ENCODE measurements around the gene CAMK2G.
"Not testable (repeated sequence)": the region's sequence is repeated elsewhere in the genome, so short reads cannot be mapped to it uniquely, and the experiment has no call there.

CAMK2G gene

GRCh38 chr10:73809061-73809818 is 65.1 kb downstream of the CAMK2G start:
- DNase-seq, result no peak

DNA sequence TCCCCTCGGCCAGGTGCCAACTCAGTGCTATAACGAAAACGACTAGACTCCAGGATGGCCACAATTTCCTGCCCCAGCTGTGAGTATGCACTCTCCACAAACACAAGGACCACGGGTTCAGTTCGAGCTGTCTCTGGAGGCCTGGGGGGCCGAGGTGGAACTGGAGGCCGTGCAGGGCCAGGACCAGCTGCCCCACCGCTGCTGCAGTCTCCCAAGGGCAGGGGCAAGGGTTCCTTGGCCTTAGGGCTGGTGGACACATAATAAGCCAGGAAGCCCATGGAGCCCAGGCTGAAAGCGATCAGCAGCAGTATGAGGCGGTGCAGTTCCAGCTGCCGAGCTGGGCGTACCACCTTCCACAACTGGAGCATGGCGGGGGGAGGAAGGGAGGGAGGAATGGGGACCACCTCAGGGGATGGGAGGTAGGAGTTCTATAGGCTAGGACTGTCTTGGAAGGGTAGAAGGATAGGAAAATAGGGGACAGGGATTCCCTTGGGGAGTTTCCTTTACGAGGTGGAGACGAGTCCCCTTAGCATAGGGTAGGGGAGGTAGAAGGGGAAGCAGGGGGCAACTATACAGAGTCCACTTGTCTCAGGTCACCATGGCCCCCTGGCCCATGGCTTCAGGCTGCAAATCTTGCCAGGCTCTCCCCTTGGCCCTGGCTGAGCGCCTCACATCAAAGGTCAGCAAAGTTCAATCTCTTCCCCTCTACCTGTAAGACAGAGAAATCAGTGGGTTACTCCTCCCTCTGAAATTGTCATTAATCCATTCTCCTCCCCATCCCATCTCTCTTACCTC is 66.1 kb downstream of the CAMK2G start:
- DNase-seq, result no peak

DNA sequence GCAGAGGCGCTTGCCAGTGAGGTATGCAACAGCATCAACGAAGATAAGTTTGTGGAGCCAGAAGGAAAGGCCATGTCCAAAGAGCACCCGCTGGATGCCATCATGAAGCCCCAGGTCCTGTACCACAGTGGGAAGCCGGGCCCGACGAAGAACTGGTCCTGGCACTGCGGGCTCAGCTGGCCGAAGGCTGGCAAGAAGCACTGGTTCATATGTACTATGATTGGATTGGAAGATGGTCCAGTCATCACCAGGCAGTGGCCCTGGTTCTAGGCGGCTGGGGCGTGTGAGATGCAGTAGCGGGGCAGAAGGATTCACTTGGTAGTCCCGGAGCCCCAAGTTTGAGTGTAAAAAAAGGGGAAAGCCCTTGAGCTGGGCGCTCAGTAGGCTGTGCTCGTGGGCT is 66.9 kb downstream of the CAMK2G start:
- no peak for DNase-seq

DNA sequence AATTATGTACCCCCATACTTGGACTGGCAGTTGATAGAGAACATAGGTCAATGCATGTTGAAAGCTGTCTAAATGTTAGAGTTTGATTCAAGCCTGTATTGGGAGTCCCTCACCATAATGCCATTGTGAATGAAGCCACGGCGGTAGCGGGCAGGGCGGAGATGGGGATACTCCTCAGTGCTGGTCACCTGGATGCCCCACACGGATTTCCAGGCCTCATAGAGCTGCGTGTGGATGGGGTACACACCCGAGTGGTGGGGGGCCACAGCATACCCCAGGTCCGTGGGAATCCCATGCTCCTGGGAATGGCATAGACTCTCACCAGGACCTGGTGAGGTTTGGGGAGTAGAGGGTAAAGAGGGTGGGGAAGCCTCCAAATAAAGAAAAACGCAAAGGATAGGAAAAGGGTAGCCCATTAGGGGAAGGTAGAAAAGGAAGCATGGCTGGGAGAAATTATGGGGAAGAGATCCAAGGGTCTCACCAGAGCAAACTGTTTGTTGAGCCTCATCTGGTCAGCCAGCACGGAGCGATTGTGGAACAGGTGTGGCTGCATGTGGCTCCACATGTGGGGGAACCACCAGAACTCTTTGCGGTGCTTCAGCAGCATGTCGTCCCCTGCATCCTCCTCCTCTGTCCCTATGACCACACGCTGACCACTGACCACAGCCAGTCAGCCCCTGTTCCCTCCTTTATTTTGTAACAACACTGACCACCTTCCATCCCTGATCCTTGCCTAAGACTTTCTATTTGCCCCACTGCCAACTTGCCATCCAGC is 68.0 kb downstream of the CAMK2G start:
- no peak for DNase-seq

GRCh38 chr10:73803680-73804286 is 70.6 kb downstream of the CAMK2G start:
- DNase-seq, result no peak

GRCh38 chr10:73802276-73802991 is 71.9 kb downstream of the CAMK2G start:
- no peak for DNase-seq

- no peak for DNase-seq
Measured at GRCh38 chr10:73801253-73801590, 73.1 kb downstream of the CAMK2G start.

DNA sequence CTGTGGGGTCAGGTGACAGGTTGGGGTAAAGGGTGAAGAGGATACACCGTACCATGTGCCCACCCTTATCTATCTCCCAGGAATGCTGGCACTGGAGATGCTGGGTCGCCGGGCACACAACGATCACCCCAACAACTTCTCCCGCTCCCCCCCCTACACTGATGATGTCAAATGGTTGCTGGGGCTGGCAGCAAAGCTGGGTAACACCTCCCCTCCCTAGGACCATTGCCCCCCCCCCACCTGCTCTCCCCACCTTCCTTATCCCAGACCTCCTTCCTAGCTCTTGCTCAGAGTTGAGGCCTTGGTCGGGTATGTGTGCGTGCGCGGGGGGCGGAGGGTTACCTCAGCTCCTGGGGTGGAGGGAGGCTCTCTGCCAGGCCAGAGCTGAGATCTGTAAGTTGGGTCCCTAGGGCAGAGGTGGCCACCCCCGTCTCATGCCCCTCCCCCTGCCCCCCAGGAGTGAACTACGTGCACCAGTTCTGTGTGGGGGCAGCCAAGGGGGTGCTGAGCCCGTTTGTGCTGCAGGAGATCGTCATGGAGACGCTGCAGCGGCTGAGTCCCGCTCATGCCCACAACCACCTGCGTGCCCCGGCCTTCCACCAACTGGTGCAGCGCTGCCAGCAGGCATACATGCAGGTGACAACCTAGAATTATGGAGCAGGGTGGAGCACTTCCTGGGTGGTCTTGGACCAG is 73.6 kb downstream of the CAMK2G start:
- DNase-seq, result no peak

DNA sequence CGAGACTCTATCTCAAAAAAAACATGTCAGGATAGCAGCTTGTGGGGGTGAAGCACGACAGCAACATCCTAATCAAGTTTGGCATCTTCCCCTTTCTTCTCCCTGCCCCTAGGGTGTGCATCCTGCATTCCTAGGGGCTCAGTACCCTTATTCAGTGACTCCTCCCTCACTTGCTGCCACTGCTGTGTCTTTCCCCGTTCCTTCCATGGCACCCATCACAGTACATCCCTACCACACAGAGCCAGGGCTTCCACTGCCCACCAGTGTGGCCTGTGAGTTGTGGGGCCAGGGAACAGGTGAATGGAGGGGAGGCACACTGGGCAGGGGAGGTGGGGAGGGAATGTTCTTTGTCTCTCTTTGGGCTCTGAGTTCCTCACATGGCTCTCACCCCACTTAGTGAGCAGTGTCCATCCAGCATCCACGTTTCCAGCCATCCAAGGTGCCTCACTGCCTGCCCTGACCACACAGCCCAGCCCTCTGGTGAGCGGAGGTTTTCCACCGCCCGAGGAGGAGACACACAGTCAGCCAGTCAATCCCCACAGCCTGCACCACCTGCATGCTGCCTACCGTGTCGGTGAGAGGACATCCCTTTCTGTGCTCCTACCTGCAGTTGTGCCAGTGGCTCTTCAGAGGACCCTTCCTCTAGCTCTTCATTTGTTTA is 74.3 kb downstream of the CAMK2G start:
- no peak for DNase-seq

- no peak for DNase-seq
Measured at GRCh38 chr10:73798927-73799560, 75.3 kb downstream of the CAMK2G start.

DNA sequence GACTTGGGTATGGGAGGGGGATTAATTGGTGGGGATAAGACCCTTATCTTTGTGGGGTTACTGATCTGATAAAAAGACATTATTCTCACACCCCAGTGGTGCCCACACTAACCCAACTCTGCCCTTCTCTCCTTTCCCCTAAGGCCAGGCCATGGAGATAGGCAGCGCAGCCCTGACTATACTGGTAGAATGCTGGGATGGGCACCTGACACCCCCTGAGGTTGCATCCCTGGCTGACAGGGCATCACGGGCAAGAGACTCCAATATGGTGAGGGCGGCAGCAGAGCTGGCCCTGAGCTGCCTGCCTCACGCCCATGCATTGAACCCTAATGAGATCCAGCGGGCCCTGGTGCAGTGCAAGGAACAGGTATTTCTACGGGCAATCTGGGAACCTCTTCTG is 76.3 kb downstream of the CAMK2G start:
- no peak for DNase-seq

- no peak for DNase-seq
Measured at GRCh38 chr10:73797324-73798025, 76.9 kb downstream of the CAMK2G start.

DNA sequence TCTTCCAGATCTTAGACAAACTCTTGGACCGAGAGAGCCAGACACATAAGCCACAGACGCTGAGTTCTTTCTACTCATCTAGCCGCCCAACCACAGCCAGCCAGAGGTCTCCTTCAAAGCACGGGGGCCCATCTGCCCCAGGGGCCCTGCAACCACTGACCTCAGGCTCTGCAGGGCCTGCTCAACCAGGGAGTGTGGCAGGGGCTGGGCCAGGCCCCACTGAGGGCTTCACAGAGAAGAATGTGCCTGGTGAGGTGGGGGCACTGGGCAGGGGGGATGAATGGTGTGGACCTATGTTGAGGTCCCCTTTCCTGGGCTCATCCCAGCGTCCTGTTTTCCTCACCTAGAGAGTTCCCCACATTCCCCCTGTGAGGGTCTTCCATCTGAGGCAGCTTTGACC is 77.6 kb downstream of the CAMK2G start:
- DNase-seq, result no peak

- not testable (repeated sequence) for DNase-seq
Measured at GRCh38 chr10:73796035-73796434, 78.3 kb downstream of the CAMK2G start.

GRCh38 chr10:73795491-73795890 is 78.9 kb downstream of the CAMK2G start:
- not testable (repeated sequence) for DNase-seq

- no peak for DNase-seq
Measured at GRCh38 chr10:73793456-73793855, 80.9 kb downstream of the CAMK2G start.

DNA sequence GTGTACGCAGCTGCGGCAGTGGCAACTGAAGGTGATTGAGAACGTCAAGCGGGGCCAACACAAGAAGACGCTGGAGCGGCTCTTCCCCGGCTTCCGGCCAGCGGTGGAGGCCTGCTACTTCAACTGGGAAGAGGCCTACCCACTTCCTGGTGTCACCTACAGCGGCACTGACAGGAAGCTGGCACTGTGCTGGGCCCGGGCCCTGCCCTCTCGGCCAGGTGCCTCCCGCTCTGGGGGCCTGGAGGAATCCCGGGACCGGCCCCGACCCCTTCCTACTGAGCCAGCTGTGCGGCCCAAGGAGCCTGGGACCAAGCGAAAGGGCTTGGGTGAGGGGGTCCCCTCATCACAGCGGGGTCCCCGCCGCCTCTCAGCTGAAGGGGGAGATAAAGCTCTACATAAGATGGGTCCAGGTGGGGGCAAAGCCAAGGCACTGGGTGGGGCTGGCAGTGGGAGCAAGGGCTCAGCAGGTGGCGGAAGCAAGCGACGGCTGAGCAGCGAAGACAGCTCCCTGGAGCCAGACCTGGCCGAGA is 82.4 kb downstream of the CAMK2G start:
- DNase-seq, result no peak

DNA sequence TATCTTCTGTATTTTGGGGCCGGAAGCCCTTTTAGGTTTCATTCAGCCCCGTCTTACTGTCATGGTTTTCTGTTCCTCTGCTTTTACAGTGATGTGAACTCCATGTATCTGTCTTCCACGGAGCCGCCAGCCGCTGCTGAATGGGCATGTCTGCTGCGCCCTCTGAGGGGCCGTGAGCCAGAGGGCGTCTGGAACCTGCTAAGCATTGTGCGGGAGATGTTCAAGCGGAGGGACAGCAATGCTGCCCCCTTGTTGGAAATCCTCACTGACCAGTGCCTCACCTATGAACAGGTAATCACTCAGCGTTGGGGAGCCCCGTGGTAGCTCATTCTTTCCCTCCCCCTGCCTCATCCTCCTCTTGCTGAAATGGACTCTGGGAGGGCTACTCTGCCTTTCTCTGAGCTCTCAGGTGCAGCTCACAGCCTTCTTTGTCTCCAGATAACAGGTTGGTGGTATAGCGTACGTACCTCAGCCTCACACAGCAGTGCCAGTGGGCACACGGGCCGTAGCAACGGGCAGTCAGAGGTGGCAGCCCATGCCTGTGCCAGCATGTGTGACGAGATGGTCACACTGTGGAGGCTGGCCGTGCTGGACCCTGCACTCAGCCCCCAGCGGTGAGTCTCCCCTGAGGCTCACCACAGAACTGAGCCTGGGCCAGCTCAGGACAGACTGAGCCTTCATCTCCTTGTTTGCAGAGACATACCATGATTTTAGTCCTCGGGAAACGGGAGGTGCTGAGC is 83.3 kb downstream of the CAMK2G start:
- DNase-seq, result no peak

DNA sequence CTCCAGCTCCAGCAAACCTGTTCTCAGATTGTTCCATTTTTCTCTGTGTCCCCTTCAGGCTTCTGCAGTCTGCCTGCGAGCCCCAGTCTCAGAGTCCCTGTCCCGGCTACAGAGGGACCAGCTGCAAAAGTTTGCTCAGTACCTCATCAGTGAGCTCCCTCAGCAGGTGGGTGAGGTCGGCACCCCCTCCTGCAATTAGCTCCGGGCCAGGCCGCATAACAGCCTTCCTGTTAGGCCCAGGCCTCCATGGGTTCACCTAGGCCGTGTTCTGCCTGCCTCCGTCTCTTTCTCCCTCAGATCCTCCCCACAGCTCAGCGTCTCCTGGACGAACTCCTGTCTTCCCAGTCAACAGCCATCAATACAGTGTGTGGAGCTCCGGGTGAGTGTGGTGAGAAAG is 84.7 kb downstream of the CAMK2G start:
- DNase-seq, result no peak

All from fibroblast of skin of scalp (primary cell).